Stomach (tissue), 9 donors: ENCODE data around the gene THAP3. TPM values are rescaled to one million over a fixed set of nuclear protein-coding genes. Genes with fewer than 3 reads are reported as not detected.
"Not testable (repeated sequence)": the region's sequence is repeated elsewhere in the genome, so short reads cannot be mapped to it uniquely, and the experiment has no call there.

Source experiments
- DNase-seq, 2 donors: peaks; one replicate each; pipeline versions ENCODE4 v3.0.0 to v3.0.0-alpha.2; 2013 to 2019
- H3K27ac ChIP-seq, 5 donors: fragments of 200-600 bp in 4 of 5; sonication (generic) in 4 of 5; one replicate each; pipeline ENCODE4 v1.5.1; 2013 to 2019; ENCODE audit warnings: mild to moderate bottlenecking in 1 of 5, moderate library complexity in 1 of 5
- H3K27me3 ChIP-seq, 3 donors: fragments of 200-600 bp; sonication (generic); one replicate each; pipeline ENCODE4 v1.5.1; 2017 to 2019; ENCODE audit warnings: mixed run types in 1 of 3
- H3K36me3 ChIP-seq, 4 donors: fragments of 200-600 bp; sonication (generic); 1 replicate in 3 of 4; 2 replicates in 1 of 4; pipeline ENCODE4 v1.5.1; 2016 to 2019
- H3K4me1 ChIP-seq, 4 donors: fragments of 200-600 bp; sonication (generic); one replicate each; pipeline ENCODE4 v1.5.1; 2016 to 2019
- H3K4me3 ChIP-seq, 4 donors: fragments of 200-600 bp; sonication (generic) in 3 of 4; one replicate each; pipeline ENCODE4 v1.5.1; 2016 to 2019; ENCODE audit warnings: mild to moderate bottlenecking in 1 of 4
- H3K9me3 ChIP-seq, 4 donors: fragments of 200-600 bp; sonication (generic); one replicate each; pipeline ENCODE4 v1.5.1; 2016 to 2019
- CTCF ChIP-seq, 7 experiments: fragments of 450-650 bp in 4 of 7; fragments of 200-600 bp in 3 of 7; sonication (generic) in 3 of 7; IDR thresholded peaks; one replicate each; pipeline ENCODE4 v1.5.1; 2016 to 2019; ENCODE audit warnings: antibody characterized with exemption in 7 of 7, control low read depth in 2 of 7, mild to moderate bottlenecking in 1 of 7
- EP300 ChIP-seq: sonication (generic); formaldehyde crosslinking; IDR thresholded peaks from one replicate; pipeline ENCODE4 v1.6.1; 2017; ENCODE audit warnings: antibody characterized with exemption
- POLR2A ChIP-seq, 4 donors: fragments of 450-650 bp; IDR thresholded peaks; one replicate each; pipeline ENCODE4 v1.6.1; 2016; ENCODE audit warnings: antibody characterized with exemption in 4 of 4, control low read depth in 2 of 4, mild to moderate bottlenecking in 1 of 4, moderate library complexity in 1 of 4
- POLR2AphosphoS5 ChIP-seq, 3 donors: sonication (generic); formaldehyde crosslinking; IDR thresholded peaks; one replicate each; pipeline ENCODE4 v1.6.1; 2016; ENCODE audit warnings: antibody characterized with exemption in 3 of 3
- WGBS, 5 donors: extraction: QIAGEN DNeasy Blood & Tissue Kit in 3 of 5; methylation state at CpG; one replicate each; pipeline versions ENCODE4 v1.1.5 to v1.1.7; 2013 to 2018; 5-methylcytosine and 5-hydroxymethylcytosine counted together
- intact Hi-C: fragments of 100-400 bp; cut with DNase I; formaldehyde crosslinking; loops from one replicate; pipeline ENCODE4 v1.15.1; 2023; ENCODE audit warnings: low total_unique reads
- polyA plus RNA-seq, 3 donors: library from polyadenylated mRNA; stranded (reverse); fragments of 200-250 nt; gene quantifications; one replicate each; pipeline ENCODE4 v1.2.3, GENCODE V29; 2013
- total RNA-seq, 5 donors: library from RNA; depleted of rRNA; stranded (reverse); fragments of >200 nt; gene quantifications; one replicate each; pipeline versions ENCODE4 v1.1.0 to v1.2.3, GENCODE V29; 2014 to 2016
- donor health status: healthy with polysubstance abuse.
- donor health status: Bipolar disorder and iron deficiency.
- donor health status: healthy.

The THAP3 gene
- total and polyA plus RNA-seq, 8 donors, result 5.8 to 116 (median 17.3) TPM

GRCh38 chr1:6658359-6659060 is 33.8 kb downstream of the THAP3 start:
- no peak for TF ChIP-seq CTCF (IDR thresholded peaks at IDR 0.05)
- TF ChIP-seq POLR2AphosphoS5 (IDR thresholded peaks at IDR 0.05), result no peak
- TF ChIP-seq POLR2A (IDR thresholded peaks at IDR 0.05), result no peak
- TF ChIP-seq EP300, result no peak
- no peak for DNase-seq
- no peaks in the 10 kb centered on the region for H3K4me1 ChIP-seq
- intact Hi-C loops, result no loop called here
- no peak overlapping the region for H3K27ac ChIP-seq
- no peak overlapping the region for H3K4me3 ChIP-seq
- H3K9me3 ChIP-seq, result no peaks in the 10 kb centered on the region
- 81 to 93% (median 88%) methylated on average over 5 of the region's 5 CpGs for WGBS, 5 donors
- peaks cover 10 to 40% (median 30%) of the 10 kb centered on the region in 4 donors for H3K36me3 ChIP-seq
- no peaks in the 10 kb centered on the region for H3K27me3 ChIP-seq

GRCh38 chr1:6660415-6661049 is 35.9 kb downstream of the THAP3 start:
- Histone ChIP-seq H3K27me3 (no peaks in the 10 kb centered on the region), H3K4me3 (no peak overlapping the region), H3K4me1 (no peaks in the 10 kb centered on the region), H3K27ac (no peak overlapping the region), H3K36me3 (peaks cover 3 to 44% (median 34%) of the 10 kb centered on the region in 4 donors), H3K9me3 (no peaks in the 10 kb centered on the region)
- TF ChIP-seq POLR2A (IDR thresholded peaks at IDR 0.05), result no peak
- no peak for TF ChIP-seq CTCF (IDR thresholded peaks at IDR 0.05)
- no peak for TF ChIP-seq POLR2AphosphoS5 (IDR thresholded peaks at IDR 0.05)
- no peak for TF ChIP-seq EP300
- WGBS, 5 donors, result 81 to 87% (median 85%) methylated on average over 7 of the region's 7 CpGs
- no peak for DNase-seq
- intact Hi-C loops, result no loop called here

GRCh38 chr1:6662468-6662867 is 37.8 kb downstream of the THAP3 start:
- 96 to 100% (median 97%) methylated on average over 7 of the region's 7 CpGs for WGBS, 5 donors
- H3K4me1 ChIP-seq, H3K27ac ChIP-seq, H3K9me3 ChIP-seq, intact Hi-C loops, H3K4me3 ChIP-seq, DNase-seq, H3K27me3 ChIP-seq: not testable (repeated sequence)
- H3K36me3 ChIP-seq, result peaks cover 18 to 55% (median 47%) of the 10 kb centered on the region in 4 donors

GRCh38 chr1:6666696-6667095 is 42.0 kb downstream of the THAP3 start:
- Histone ChIP-seq H3K4me1 (no peaks in the 10 kb centered on the region), H3K27ac (no peak overlapping the region), H3K36me3 (peaks cover 22 to 65% (median 62%) of the 10 kb centered on the region in 4 donors), H3K27me3 (no peaks in the 10 kb centered on the region), H3K4me3 (no peak overlapping the region), H3K9me3 (no peaks in the 10 kb centered on the region)
- WGBS, 5 donors, result 91 to 96% (median 93%) methylated on average over 5 of the region's 5 CpGs
- DNase-seq, result no peak
- intact Hi-C loops, result no loop called here
- TF ChIP-seq POLR2AphosphoS5 (IDR thresholded peaks at IDR 0.05), result no peak
- no peak for TF ChIP-seq POLR2A (IDR thresholded peaks at IDR 0.05)
- no peak for TF ChIP-seq EP300
- no peak for TF ChIP-seq CTCF (IDR thresholded peaks at IDR 0.05)

GRCh38 chr1:6667139-6667538 is 42.5 kb downstream of the THAP3 start:
- no peak for TF ChIP-seq EP300
- TF ChIP-seq CTCF (IDR thresholded peaks at IDR 0.05), result no peak
- TF ChIP-seq POLR2A (IDR thresholded peaks at IDR 0.05), result no peak
- TF ChIP-seq POLR2AphosphoS5 (IDR thresholded peaks at IDR 0.05), result no peak
- H3K27me3 ChIP-seq, result no peaks in the 10 kb centered on the region
- peaks cover 22 to 66% (median 64%) of the 10 kb centered on the region in 4 donors for H3K36me3 ChIP-seq
- no peak overlapping the region for H3K4me3 ChIP-seq
- no peaks in the 10 kb centered on the region for H3K4me1 ChIP-seq
- H3K9me3 ChIP-seq, result no peaks in the 10 kb centered on the region
- 88 to 97% (median 95%) methylated on average over 6 of the region's 6 CpGs for WGBS, 5 donors
- intact Hi-C loops, result no loop called here
- H3K27ac ChIP-seq, result no peak overlapping the region
- no peak for DNase-seq
